WERI-Rb-1 (cell line): Measurements from ENCODE around the gene MLN.

ENCODE experiments used
- DNase-seq: peaks from one replicate; pipeline ENCODE4 v3.0.0-alpha.2; 2020
- H3K27ac ChIP-seq: fragments of 250-450 bp; sonication (Bioruptor Pico); 2 replicates; pipeline ENCODE4 v1.5.1; 2020; ENCODE audit warnings: mild to moderate bottlenecking, moderate library complexity
- H3K27me3 ChIP-seq: fragments of 250-450 bp; sonication (Bioruptor Pico); 2 replicates; pipeline ENCODE4 v1.5.1; 2021; ENCODE audit warnings: mild to moderate bottlenecking, low read depth, moderate library complexity; ENCODE audit not compliant: insufficient read depth, severe bottlenecking
- H3K36me3 ChIP-seq: fragments of 250-450 bp; sonication (Bioruptor Pico); 2 replicates; pipeline ENCODE4 v1.5.1; 2020; ENCODE audit warnings: mild to moderate bottlenecking, moderate library complexity
- H3K4me3 ChIP-seq: 2 replicates; pipeline ENCODE4 v1.5.1; 2011; ENCODE audit warnings: low read depth, mild to moderate bottlenecking, control low read depth, low read length
- H3K9me3 ChIP-seq: fragments of 250-450 bp; sonication (Bioruptor Pico); 2 replicates; pipeline ENCODE4 v1.5.1; 2021; ENCODE audit warnings: mild to moderate bottlenecking, moderate library complexity; ENCODE audit not compliant: severe bottlenecking
- CTCF ChIP-seq: IDR thresholded peaks from 2 replicates; pipeline ENCODE4 v1.5.1; 2011; ENCODE audit warnings: low read depth, mild to moderate bottlenecking, control low read depth, inconsistent platforms, low read length

The MLN gene

GRCh38 chr6:33754222-33754621 is 49.6 kb downstream of the MLN start:
- no peak for TF ChIP-seq CTCF

GRCh38 chr6:33752646-33753015 is 51.2 kb downstream of the MLN start:
- H3K4me3 ChIP-seq, result no peak overlapping the region
- DNase-seq, result no peak
- H3K27me3 ChIP-seq, result no peaks in the 10 kb centered on the region
- TF ChIP-seq CTCF, result no peak
- no peaks in the 10 kb centered on the region for H3K9me3 ChIP-seq
- no peaks in the 10 kb centered on the region for H3K36me3 ChIP-seq
- peak overlapping the region; percentile 53 for H3K27ac ChIP-seq

More at GRCh38 chr6:33754222-33754621, 49.6 kb downstream of the MLN start:
- H3K27me3 ChIP-seq, result no peaks in the 10 kb centered on the region
- H3K4me3 ChIP-seq, result no peak overlapping the region
- no peaks in the 10 kb centered on the region for H3K36me3 ChIP-seq
- no peaks in the 10 kb centered on the region for H3K9me3 ChIP-seq
- DNase-seq, result no peak
- peak overlapping the region; percentile 86 for H3K27ac ChIP-seq

GRCh38 chr6:33751771-33752645 is 51.8 kb downstream of the MLN start:
- no peaks in the 10 kb centered on the region for H3K27me3 ChIP-seq
- no peak overlapping the region for H3K4me3 ChIP-seq
- DNase-seq, result peak; percentile 87
- no peaks in the 10 kb centered on the region for H3K36me3 ChIP-seq
- H3K27ac ChIP-seq, result peak overlapping the region; percentile 53
- H3K9me3 ChIP-seq, result no peaks in the 10 kb centered on the region
- peak; percentile 39 for TF ChIP-seq CTCF

- no peak for TF ChIP-seq CTCF
- DNase-seq, result no peak
- no peaks in the 10 kb centered on the region for H3K9me3 ChIP-seq
- H3K36me3 ChIP-seq, result no peaks in the 10 kb centered on the region
- no peak overlapping the region for H3K4me3 ChIP-seq
- peak overlapping the region; percentile 53 for H3K27ac ChIP-seq
- H3K27me3 ChIP-seq, result no peaks in the 10 kb centered on the region
Measured at GRCh38 chr6:33750244-33750991, 53.4 kb downstream of the MLN start.

- H3K27me3 ChIP-seq, result no peaks in the 10 kb centered on the region
- peak; percentile 59 for DNase-seq
- H3K4me3 ChIP-seq, result no peak overlapping the region
- no peaks in the 10 kb centered on the region for H3K9me3 ChIP-seq
- no peak for TF ChIP-seq CTCF
- H3K27ac ChIP-seq, result peak overlapping the region; percentile 26
- no peaks in the 10 kb centered on the region for H3K36me3 ChIP-seq
Measured at GRCh38 chr6:33749401-33749800, 54.4 kb downstream of the MLN start.
